Measurements from ENCODE around the gene AMH.
"Not testable (repeated sequence)": the region's sequence is repeated elsewhere in the genome, so short reads cannot be mapped to it uniquely, and the experiment has no call there.

The AMH gene

DNA sequence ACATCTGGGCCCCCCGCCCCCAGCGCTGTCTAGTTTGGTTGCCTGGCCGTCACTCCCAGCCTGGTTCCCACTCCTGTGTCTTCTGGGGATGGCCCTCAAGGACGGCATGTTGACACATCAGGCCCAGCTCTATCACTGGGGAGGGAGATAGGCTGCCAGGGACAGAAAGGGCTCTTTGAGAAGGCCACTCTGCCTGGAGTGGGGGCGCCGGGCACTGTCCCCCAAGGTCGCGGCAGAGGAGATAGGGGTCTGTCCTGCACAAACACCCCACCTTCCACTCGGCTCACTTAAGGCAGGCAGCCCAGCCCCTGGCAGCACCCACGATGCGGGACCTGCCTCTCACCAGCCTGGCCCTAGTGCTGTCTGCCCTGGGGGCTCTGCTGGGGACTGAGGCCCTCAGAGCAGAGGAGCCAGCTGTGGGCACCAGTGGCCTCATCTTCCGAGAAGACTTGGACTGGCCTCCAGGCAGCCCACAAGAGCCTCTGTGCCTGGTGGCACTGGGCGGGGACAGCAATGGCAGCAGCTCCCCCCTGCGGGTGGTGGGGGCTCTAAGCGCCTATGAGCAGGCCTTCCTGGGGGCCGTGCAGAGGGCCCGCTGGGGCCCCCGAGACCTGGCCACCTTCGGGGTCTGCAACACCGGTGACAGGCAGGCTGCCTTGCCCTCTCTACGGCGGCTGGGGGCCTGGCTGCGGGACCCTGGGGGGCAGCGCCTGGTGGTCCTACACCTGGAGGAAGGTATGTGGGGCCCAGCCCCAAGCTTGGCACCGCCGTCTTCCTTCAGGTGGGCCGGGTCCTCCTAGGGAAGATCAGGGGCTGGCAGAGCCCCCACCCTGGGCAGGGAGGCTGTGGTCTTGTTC is at the start of gene AMH:
Gene AMH, plus strand, starts transcription at position 314 of the 857 bp plus-strand sequence. Its CDS starts 10 bp downstream, at position 324.
- no peak within 1 kb of the TSS for H3K27ac ChIP-seq
- no peak within 1 kb of the TSS for H3K4me3 ChIP-seq
- peaks cover 36% of the 10 kb centered on the region for H3K4me1 ChIP-seq
- peaks cover 58% of the 10 kb centered on the region for H3K36me3 ChIP-seq
- TF ChIP-seq Cebpa-rat (IDR thresholded peaks at IDR 0.05), result no peak
- H4K20me1 ChIP-seq, result peaks cover 100% of the 10 kb centered on the region
- H3K9ac ChIP-seq, result no peak within 1 kb of the TSS
- H3K4me2 ChIP-seq, result no peak within 1 kb of the TSS
- H3K9me3 ChIP-seq, result no peaks in the 10 kb centered on the region
- peaks cover 56% of the 10 kb centered on the region for H3K27me3 ChIP-seq

DNA sequence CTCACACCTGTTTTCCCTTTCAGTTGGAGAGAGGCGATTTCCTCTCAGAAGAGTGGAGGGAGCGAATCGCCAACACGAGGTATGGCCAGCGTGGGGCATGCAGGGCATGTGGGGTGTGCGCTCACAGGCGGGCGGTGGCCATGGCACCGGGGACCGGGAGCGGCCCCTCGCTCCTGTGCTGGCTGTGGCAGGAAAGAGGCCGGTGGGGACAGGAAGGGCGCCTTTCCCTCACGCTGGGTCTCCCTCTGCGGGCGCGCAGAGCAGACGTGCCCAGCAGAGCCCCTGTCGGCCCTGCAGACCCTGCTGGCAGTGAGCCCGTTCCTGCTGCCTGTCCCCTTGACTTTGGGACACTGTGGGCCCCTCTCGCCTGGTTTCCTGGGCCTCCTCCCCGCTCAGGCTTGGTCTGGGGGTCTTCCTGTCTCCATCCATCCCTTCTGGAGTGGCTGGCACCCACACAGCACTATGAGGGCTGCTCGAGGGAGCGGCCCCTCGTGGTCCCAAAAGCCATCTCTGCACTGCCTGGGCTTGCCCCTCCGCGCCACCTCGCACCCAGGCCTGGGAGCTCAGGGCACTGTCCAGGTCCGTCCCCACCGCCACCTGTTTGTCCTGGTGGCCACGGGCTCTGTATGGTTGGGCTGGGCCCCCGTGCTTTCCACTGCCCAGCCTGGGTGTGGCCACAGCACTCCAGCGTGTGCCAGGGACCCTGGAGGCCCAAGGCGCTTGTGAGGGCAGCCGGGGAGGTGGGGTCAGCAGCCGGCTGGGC is 49.1 kb upstream of the AMH start:
- Histone ChIP-seq H3K27me3 (no peaks in the 10 kb centered on the region), H3K9ac (no peak overlapping the region), H3K36me3 (peaks cover 94% of the 10 kb centered on the region), H3K27ac (peak overlapping the region; percentile 30; the same call in 1 of the 2 replicates), H3K4me2 (peak overlapping the region; percentile 84), H3K4me1 (peaks cover 44% of the 10 kb centered on the region), H4K20me1 (peaks cover 100% of the 10 kb centered on the region), H3K9me3 (no peaks in the 10 kb centered on the region), H3K4me3 (no peak overlapping the region)
- TF ChIP-seq Cebpa-rat (IDR thresholded peaks at IDR 0.05), result no peak

DNA sequence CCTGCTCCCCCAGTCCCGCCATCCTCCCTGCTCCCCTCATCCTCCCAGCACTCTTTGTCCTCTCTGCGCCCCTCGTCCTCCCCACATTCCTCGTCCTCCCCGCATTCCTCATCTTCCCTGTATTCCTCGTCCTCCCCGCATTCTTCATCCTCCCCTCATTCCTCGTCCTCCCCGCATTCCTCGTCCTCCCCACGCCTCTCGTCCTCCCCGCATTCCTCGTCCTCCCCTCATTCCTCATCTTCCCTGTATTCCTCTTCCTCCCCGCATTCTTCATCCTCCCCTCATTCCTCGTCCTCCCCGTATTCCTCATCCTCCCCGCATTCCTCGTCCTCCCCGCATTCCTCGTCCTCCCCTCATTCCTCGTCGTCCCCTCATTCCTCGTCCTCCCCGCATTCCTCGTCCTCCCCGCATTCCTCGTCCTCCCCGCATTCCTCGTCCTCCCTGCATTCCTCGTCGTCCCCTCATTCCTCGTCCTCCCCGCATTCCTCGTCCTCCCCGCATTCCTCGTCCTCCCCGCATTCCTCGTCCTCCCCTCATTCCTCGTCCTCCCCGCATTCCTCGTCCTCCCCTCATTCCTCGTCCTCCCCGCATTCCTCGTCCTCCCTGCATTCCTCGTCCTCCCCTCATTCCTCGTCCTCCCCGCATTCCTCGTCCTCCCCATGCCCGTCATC is 48.4 kb upstream of the AMH start:
- not testable (repeated sequence) for H3K4me2 ChIP-seq, H3K9ac ChIP-seq, H3K4me3 ChIP-seq, H3K9me3 ChIP-seq, H3K27me3 ChIP-seq
- peaks cover 100% of the 10 kb centered on the region for H4K20me1 ChIP-seq
- H3K36me3 ChIP-seq, result peaks cover 94% of the 10 kb centered on the region
- peak overlapping the region; percentile 30; the same call in 1 of the 2 replicates for H3K27ac ChIP-seq
- H3K4me1 ChIP-seq, result peaks cover 48% of the 10 kb centered on the region

DNA sequence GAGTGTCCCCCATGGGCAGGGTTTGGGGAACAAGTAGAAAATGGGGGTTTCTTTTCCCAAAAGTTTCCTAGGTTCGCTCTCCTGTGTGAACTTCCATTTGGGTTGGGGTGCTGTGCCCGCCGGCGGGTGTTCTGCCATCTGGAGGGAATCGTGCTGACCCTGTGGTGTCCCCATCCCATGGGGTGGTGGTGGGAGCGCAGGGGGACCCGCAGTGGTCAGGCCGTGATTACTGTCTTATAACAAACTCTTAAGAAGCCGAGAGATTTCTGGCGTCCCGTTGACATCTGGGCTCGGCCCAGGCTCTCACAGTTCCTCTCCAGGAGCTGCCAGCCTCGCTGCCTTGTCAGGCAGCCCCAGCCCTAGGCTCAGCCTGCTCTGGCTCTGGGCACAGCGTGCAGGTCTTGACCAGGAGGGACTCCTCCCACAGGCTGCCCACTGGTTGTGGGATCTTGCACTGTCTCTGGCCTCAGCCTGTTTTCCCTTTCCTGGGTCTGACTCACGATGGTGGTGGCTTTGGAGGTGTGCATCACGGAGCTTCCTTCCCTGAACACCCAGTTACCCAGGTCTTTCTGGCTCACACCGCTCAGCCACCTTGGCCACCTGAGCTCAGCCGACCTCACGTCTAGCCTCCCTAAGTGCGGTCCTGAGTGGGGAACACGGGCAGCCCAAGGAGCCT is 47.5 kb upstream of the AMH start:
- peaks cover 100% of the 10 kb centered on the region for H4K20me1 ChIP-seq
- H3K27me3 ChIP-seq, result no peaks in the 10 kb centered on the region
- no peak overlapping the region for H3K4me2 ChIP-seq
- H3K27ac ChIP-seq, result peak overlapping the region; percentile 46; the same call in 1 of the 2 replicates
- no peak for TF ChIP-seq Cebpa-rat (IDR thresholded peaks at IDR 0.05)
- no peak overlapping the region for H3K4me3 ChIP-seq
- H3K9ac ChIP-seq, result peak overlapping the region; percentile 24; the same call in 1 of the 2 replicates
- peaks cover 94% of the 10 kb centered on the region for H3K36me3 ChIP-seq
- H3K9me3 ChIP-seq, result no peaks in the 10 kb centered on the region
- peaks cover 51% of the 10 kb centered on the region for H3K4me1 ChIP-seq

DNA sequence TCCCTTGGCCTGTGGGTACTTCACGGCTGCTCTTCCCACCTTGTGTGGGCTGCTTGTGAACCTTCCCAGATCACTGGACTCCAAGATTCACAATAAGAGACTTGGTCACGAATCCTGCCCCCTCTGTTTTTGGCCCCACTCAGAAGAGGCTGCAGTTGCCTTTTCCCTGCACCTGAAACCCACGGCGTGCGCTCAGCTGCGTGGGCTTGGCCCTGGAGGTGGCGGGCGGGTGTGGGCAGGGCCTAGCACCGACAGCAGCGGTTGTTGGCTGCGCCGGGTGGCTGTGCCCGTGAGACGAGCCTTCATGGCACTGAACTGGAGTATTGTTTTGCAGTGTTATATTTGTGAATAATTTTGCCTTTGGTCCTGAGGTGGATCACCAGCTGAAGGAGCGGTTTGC is 46.8 kb upstream of the AMH start:
- H3K36me3 ChIP-seq, result peaks cover 94% of the 10 kb centered on the region
- peaks cover 51% of the 10 kb centered on the region for H3K4me1 ChIP-seq
- no peaks in the 10 kb centered on the region for H3K27me3 ChIP-seq
- no peak overlapping the region for H3K4me3 ChIP-seq
- H3K4me2 ChIP-seq, result no peak overlapping the region
- peaks cover 100% of the 10 kb centered on the region for H4K20me1 ChIP-seq
- TF ChIP-seq Cebpa-rat (IDR thresholded peaks at IDR 0.05), result no peak
- peak overlapping the region; percentile 24; the same call in 1 of the 2 replicates for H3K9ac ChIP-seq
- peak overlapping the region; percentile 46; the same call in 1 of the 2 replicates for H3K27ac ChIP-seq
- no peaks in the 10 kb centered on the region for H3K9me3 ChIP-seq

DNA sequence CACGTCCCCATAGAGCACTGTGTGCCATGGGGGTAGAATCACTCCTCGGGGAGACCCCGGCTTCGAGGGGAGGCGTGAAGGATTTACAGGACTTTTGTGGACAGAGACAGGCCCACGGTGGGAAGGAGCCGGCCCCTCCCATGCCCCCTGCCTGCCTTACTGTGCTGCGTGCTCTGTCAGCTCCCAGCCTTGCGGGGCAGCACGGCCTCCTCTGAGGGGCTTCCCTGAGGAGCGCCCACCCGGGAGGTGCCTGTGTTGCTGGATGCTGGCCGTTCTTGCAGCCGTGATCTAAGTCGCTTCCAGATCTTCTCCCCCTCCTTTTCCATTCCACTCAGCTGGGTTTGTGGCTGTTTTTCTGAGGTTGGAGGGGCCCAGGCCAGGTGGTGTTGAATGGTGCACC is 42.1 kb upstream of the AMH start:
- Histone ChIP-seq H3K36me3 (peaks cover 88% of the 10 kb centered on the region), H3K4me3 (no peak overlapping the region), H3K27me3 (no peaks in the 10 kb centered on the region), H3K9ac (peak overlapping the region; percentile 19), H3K27ac (no peak overlapping the region; the same call in 1 of the 2 replicates), H3K9me3 (no peaks in the 10 kb centered on the region), H3K4me1 (peaks cover 60% of the 10 kb centered on the region), H3K4me2 (peak overlapping the region; percentile 73), H4K20me1 (peaks cover 100% of the 10 kb centered on the region)
- no peak for TF ChIP-seq Cebpa-rat (IDR thresholded peaks at IDR 0.05)

DNA sequence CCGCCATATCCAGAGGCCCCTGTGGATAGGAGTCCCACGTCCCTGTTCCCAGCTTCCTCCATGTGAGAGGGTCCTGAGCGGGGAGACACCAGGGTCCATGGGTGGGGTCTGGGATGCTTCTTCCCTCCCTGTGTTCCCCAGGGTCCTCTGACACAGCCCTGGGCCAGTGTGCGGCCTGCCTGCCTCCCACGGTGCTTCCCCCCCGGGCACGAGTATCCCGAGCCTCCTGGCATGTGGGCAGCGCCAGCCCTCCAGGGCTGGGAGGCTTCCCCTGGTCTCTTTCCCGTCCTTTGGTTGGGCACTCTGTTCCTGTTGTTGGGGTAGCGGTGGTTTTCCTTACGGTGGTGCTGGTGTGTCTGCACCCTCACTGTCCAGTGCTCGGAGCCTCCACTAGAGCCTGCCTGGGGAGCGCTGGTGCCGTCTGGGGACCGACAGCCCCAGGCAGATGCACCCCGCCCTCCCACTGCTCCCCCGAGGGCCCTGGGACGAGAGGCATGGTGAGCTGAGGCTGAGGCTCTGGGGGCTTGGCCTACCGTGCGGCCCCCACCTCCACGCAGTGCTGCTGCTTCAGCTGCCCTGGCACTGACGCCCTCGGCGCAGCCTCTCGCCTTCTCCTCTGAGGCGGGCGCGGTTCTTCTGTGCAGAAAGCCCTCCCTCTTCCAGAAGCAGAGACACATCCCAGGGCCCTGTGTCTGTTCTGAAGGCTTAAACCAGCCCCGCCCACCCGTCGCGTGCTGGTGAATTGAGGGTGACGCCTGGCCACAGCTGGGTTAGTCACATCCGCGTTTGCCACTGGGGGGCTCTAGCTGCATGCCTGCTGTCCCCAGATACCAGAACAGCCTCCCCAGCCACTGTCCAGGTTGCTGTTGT is 40.9 kb upstream of the AMH start:
- H3K27me3 ChIP-seq, result no peaks in the 10 kb centered on the region
- peak overlapping the region; percentile 73 for H3K4me2 ChIP-seq
- peaks cover 72% of the 10 kb centered on the region for H3K4me1 ChIP-seq
- peaks cover 100% of the 10 kb centered on the region for H4K20me1 ChIP-seq
- H3K36me3 ChIP-seq, result peaks cover 88% of the 10 kb centered on the region
- no peak overlapping the region for H3K9ac ChIP-seq
- H3K27ac ChIP-seq, result peak overlapping the region; percentile 11
- no peak for TF ChIP-seq Cebpa-rat (IDR thresholded peaks at IDR 0.05)
- H3K9me3 ChIP-seq, result no peaks in the 10 kb centered on the region
- no peak overlapping the region for H3K4me3 ChIP-seq

DNA sequence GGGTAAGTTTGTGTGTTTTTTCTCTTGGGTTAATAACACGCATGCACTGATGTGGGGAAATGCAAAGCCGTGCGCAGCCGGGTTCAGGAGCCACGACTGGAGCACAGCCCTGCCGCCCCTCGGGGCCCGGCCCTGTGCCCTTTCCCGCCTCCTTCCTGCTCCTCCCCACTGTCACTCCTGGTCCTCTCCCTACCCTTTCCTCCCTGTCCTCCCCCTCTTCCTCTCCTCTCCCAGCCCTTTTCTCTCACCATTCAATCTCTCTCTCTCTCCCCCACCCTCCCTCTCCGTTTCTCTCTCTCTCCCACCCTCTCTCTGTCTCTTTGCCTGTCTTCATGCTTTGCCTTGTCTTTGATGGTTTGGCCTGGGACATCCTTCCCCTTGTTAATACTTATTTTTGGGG is 40.1 kb upstream of the AMH start:
- peaks cover 88% of the 10 kb centered on the region for H3K36me3 ChIP-seq

More for the DNA sequence above, 40.1 kb upstream of the AMH start:
- H3K9ac ChIP-seq, result 0 out of 2 replicates have a peak overlapping the region, but pooled peaks have one; percentile 10
- H3K4me3 ChIP-seq, result no peak overlapping the region
- peaks cover 100% of the 10 kb centered on the region for H4K20me1 ChIP-seq
- peak overlapping the region; percentile 49; the same call in 1 of the 2 replicates for H3K27ac ChIP-seq
- H3K4me2 ChIP-seq, result peak overlapping the region; percentile 73
- H3K4me1 ChIP-seq, result peaks cover 80% of the 10 kb centered on the region
- no peaks in the 10 kb centered on the region for H3K9me3 ChIP-seq
- no peaks in the 10 kb centered on the region for H3K27me3 ChIP-seq
- TF ChIP-seq Cebpa-rat (IDR thresholded peaks at IDR 0.05), result no peak

All from BLaER1 (cell line).